ENCODE data around the gene ATP5F1E. TPM values are rescaled to one million over a fixed set of nuclear protein-coding genes. Genes with fewer than 3 reads are reported as not detected.

Gene ATP5F1E
- total RNA-seq, 1 experiment from 2014 or later = 52.7 TPM

DNA sequence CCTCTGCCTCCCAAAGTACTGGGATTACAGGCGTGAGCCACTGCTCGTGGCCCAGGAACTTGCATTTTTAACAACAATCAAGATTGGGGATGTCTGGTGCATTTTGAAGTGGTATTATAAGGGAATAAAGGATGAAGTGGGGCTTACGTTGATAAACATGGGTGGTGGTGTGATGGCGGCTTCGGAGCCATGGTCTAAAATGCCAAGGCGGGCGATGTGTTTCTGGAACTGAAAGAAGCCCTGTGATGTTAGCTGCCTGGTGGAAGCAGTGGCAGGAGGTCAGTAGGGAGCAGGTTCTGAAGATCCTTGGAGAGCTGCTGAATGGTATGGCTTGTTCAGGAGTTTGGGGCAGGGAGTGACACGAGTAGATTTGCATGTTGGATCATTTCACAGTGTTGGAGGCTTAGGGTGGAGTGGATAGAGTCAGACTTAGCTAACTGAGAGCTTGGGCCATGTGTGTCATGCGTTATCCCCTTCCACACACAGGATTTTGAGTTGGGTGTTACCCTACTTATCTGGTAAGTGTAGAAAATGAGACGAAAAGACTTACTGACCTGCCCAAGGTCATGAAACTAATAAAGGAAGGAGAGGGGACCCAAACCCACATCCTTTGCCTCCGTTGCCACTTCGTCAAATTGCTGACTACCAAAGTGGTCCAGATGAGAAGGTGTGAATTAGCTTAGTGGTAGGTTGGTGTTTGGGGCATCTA, 49.6 kb downstream of the ATP5F1E start:
- Mint-ChIP-seq H3K27ac (no peak overlapping the region), H3K9me3 (no peaks in the 10 kb centered on the region), H3K27me3 (ENCODE audit: low read depth) (peaks cover 10% of the 10 kb centered on the region), H3K36me3 (ENCODE audit: insufficient read depth in 1 of 3, low read depth in 3 of 3) (peaks cover 8 to 26% (median 24%) of the 10 kb centered on the region in 3 experiments), H3K4me3 (peak overlapping the region; percentile 84 to 91), H3K4me1 (peaks cover 30 to 32% of the 10 kb centered on the region in 2 experiments)
- no peak overlapping the region for H2BK120ac ChIP-seq (ENCODE audit: low read depth, low read length, poor library complexity, severe bottlenecking)
- no peak overlapping the region for H3K27ac ChIP-seq (ENCODE audit: insufficient read length, low read depth, low read length)
- no peak overlapping the region for H3K18ac ChIP-seq (ENCODE audit: insufficient read length, low read depth, low read length)
- 100% methylated on average over 1 of the region's 12 CpGs for WGBS (ENCODE audit: extremely low coverage, insufficient read length, low lambda C conversion rate)
- H3T11ph ChIP-seq (ENCODE audit: low read length) = no peak overlapping the region
- H4K5ac ChIP-seq (ENCODE audit: insufficient read length, low read depth, low read length) = no peak overlapping the region
- no peak overlapping the region for H3K56ac ChIP-seq (ENCODE audit: insufficient read length, low read depth, low read length)
- H3K23me2 ChIP-seq (ENCODE audit: insufficient read length, low read depth, low read length, poor library complexity, severe bottlenecking) = peaks cover 6% of the 10 kb centered on the region
- no peak overlapping the region for H2AFZ ChIP-seq (ENCODE audit: low read length)
- no peak overlapping the region for H3K14ac ChIP-seq (ENCODE audit: insufficient read depth, low read length)
- no peak overlapping the region for H3K4ac ChIP-seq (ENCODE audit: low read depth, low read length)
- no peak overlapping the region for H2BK20ac ChIP-seq (ENCODE audit: low read depth, low read length, poor library complexity, severe bottlenecking)
- no peaks in the 10 kb centered on the region for H3K27me3 ChIP-seq (ENCODE audit: insufficient read depth, low read length)
- H2BK12ac ChIP-seq (ENCODE audit: insufficient read length, low read depth, low read length) = no peak overlapping the region
- no peak overlapping the region for H3K9ac ChIP-seq (ENCODE audit: extremely low read depth, insufficient read length, low read length)
- no peak for DNase-seq
- no peak overlapping the region for H4K91ac ChIP-seq (ENCODE audit: insufficient read length, low read depth, low read length)
- H3K79me2 ChIP-seq (ENCODE audit: insufficient read depth, low read length) = peaks cover 10% of the 10 kb centered on the region; the same call in 1 of the 2 replicates
- H3K4me1 ChIP-seq (ENCODE audit: insufficient read depth, low read length) = peaks cover 4% of the 10 kb centered on the region; the same call in 1 of the 2 replicates
- H2AK5ac ChIP-seq (ENCODE audit: insufficient read length, low read length) = no peak overlapping the region
- H3K4me2 ChIP-seq (ENCODE audit: insufficient read depth, insufficient read length, low read length) = peak overlapping the region; percentile 99
- H4K20me1 ChIP-seq (ENCODE audit: control insufficient read depth, insufficient read depth, insufficient read length) = no peaks in the 10 kb centered on the region
- H2BK5ac ChIP-seq (ENCODE audit: insufficient read length, low read length) = no peak overlapping the region
- TF ChIP-seq, protein P1, sequence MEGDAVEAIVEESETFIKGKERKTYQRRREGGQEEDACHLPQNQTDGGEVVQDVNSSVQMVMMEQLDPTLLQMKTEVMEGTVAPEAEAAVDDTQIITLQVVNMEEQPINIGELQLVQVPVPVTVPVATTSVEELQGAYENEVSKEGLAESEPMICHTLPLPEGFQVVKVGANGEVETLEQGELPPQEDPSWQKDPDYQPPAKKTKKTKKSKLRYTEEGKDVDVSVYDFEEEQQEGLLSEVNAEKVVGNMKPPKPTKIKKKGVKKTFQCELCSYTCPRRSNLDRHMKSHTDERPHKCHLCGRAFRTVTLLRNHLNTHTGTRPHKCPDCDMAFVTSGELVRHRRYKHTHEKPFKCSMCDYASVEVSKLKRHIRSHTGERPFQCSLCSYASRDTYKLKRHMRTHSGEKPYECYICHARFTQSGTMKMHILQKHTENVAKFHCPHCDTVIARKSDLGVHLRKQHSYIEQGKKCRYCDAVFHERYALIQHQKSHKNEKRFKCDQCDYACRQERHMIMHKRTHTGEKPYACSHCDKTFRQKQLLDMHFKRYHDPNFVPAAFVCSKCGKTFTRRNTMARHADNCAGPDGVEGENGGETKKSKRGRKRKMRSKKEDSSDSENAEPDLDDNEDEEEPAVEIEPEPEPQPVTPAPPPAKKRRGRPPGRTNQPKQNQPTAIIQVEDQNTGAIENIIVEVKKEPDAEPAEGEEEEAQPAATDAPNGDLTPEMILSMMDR (conservative IDR thresholded peaks at IDR 0.05) = no peak
- no peaks in the 10 kb centered on the region for H3K9me3 ChIP-seq (ENCODE audit: control insufficient read depth, low read depth, low read length)
- H3K79me1 ChIP-seq (ENCODE audit: insufficient read depth, low read depth, low read length, poor library complexity, severe bottlenecking) = peaks cover 4% of the 10 kb centered on the region
- H3K23ac ChIP-seq (ENCODE audit: insufficient read length, low read depth, low read length) = no peak overlapping the region
- H4K8ac ChIP-seq (replicated peaks; ENCODE audit: insufficient read length, low read depth, low read length) = no peak overlapping the region
- H2BK15ac ChIP-seq (ENCODE audit: low read depth, low read length) = no peak overlapping the region
